Fibroblast of skin of right biceps (primary cell): Measurements from ENCODE around the gene TNRC18.
A peak's percentile ranks its signal among the peaks of the same experiment; 100 is the strongest.
"Not testable (repeated sequence)": the region's sequence is repeated elsewhere in the genome, so short reads cannot be mapped to it uniquely, and the experiment has no call there.

Source experiments
- DNase-seq: peaks from one replicate; pipeline ENCODE4 v3.0.0-alpha.2; 2013

TNRC18 gene

GRCh38 chr7:5286933-5287332 is 136.7 kb downstream of the TNRC18 start:
- DNase-seq = no peak

DNA sequence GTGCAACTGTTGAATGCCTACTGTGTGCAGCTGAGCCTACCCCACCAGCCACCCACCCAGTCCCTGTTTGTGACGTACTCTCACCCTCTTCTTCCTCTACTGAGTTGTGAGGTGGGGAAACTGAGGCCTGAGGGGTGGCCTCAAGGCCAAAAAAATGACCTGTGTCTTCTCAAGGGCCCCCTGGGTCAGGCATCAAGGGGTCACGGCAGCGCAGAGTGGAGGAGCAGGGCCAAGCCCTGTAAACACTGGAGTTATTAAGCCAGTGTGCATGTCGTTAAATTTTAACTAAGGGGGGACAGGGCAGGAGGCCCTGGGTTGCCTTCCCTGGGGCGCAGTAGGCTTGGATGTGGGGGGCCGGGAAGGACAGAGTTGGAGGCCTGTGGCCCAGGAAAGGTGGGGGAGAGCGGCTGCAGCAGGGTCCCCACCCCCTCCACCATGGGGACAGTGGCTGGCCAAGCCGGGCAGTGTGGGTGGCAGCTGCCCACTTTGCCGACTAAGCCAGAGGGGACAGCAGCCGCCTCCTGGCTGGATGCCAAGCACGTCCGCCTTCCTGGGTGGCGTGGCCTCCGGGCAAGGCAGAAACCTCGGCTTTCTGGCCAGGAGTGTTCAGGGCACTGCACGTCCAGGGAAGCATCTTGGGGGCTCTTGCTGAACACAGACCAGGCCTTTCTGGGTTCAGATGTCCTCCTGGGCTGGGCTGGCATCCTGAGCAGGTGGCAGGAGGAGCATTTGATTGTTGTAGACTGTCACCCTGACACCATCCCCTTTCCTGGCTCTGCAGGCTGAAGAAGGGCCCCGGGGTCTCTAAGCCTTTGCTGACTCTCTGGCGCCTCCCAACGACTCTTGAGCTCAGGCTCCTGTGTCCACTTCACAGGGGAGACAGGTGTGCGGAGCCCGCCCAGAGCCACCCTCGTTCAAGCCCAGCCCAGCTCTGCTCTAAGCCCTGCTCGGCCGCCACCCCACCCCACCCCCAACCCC is 139.0 kb downstream of the TNRC18 start:
- DNase-seq = no peak

- DNase-seq = no peak
Observed at GRCh38 chr7:5283421-5284303, 140.0 kb downstream of the TNRC18 start.

- DNase-seq = peak; percentile 40
Observed at GRCh38 chr7:5282543-5283316, 140.9 kb downstream of the TNRC18 start, which contains the start of gene SLC29A4. Gene SLC29A4 (plus strand): TSS chr7:5282943. CDS start chr7:5287817, 4,874 bp downstream.

DNA sequence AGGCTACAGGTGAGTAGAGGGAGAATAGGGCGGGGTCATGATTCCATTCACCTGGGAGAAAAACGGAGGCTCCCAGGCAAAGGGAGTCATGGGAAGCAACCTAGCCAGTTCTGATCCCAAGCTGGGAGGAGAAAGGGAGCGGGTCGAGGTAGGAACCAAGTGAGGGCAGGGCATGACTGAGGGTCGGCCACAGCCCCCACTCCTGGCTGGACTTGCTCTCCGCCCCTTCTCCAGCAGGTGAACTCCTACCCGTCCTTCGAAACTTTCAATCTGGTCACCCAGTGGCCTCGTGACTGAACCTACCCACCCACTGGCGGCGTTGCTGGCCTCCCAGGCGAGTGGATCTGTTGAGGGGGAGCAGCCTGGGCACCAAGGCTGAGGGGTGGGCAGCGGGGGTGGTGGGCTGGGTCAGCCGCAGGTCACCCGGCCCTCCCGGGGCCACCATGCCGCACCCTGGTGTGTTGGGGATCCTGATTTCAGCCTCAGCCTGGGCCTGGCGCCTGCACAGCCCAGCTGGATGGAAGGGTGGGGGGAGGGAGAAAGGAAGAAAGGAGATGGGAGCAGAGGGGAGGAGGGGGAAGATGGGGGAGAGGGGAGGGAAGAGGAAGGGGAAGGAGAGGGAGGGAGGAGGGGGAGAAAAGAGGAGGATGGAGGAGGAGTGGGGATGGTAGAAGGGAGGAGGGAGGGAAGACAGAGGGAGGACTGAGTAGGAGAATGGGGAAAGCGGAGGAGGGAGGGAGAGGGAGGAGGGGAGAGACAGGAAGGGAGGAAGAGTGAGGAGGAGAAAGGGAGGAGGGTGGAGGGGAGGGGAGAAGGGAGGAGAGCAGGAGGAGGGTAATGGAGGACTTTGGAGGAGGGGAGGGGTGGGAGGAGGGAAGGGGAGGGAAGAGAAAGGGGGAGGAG is 141.8 kb downstream of the TNRC18 start:
- not testable (repeated sequence) for DNase-seq

DNA sequence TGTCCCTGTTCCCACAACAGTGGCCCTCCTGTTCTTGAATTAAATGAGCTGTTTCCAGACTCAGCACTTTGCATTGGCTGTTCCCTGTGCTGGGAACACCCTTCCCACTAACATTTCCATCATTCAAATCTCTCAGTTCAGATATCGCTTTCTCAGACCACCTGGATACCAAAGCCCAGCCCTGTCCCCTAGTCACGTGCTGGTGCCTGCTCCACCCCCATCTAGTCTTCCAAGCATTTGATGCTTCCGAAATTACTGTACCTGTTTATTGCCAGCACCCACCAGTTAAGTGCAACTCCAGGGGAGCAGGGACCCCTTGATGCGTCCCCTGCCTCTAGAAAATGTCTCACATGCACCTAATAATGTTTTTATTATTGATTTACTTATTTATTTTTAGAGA is 143.9 kb downstream of the TNRC18 start:
- no peak for DNase-seq

DNA sequence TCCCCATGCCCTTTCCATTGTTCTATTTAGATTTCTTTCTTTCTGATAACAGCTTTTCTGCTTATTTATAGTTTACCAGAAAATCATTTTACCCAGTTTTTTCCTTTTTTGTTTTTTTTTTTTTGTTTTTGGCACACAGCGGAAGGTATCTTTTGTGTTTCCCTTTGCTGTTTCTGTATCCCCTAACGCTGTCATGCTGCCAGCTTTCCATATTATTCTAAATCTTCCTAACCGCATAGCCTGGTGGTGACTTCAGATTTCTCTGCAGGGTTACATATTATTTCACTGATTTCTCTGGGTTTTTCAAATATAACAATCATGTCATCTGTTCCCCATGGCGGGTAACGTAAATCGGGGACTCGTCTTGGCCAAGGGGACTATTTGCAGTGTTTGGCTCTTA is 144.9 kb downstream of the TNRC18 start:
- DNase-seq = peak; percentile 25

DNA sequence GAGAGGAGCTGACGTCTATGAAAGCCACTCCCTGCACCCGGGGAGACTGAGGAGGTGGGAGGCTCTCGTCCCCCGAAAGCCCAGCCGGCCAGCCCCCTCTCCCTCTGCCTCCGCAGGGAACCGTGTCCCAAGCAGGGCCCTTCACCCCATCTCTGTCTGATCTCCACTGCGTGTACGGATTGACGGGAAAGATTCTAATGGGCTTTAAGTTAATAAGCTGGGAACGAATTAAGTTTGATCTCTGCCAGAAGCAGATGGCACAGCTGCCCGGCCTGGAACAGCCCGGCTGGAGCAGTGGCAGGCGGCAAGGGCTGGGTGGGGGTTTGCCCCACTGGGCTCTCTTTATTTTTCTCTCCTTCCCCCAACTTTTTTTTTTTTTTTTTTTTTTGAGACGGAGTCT is 147.0 kb downstream of the TNRC18 start:
- no peak for DNase-seq

GRCh38 chr7:5276123-5276522 is 147.5 kb downstream of the TNRC18 start:
- DNase-seq = not testable (repeated sequence)

DNA sequence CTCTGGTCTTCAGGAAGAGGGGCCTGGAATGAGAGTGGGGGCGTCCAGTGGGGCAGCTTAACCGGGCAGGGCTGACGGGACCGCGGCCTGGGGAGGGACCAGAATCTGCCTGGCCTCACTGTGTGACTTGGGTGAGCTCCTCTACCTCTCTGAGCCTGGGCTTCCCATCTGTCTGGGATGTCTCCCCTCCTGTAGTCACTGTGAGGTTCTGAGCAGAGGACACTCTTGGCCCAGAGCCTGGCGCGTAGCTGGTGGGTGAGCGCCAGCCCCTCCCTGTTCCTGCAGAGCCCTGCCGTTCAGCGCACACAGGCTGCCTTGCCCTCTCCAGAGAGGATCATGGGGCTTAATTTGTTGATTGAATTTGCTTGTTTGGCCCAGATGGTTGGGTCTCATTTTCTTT is 148.1 kb downstream of the TNRC18 start:
- not testable (repeated sequence) for DNase-seq

GRCh38 chr7:5274985-5275431 is 148.6 kb downstream of the TNRC18 start:
- DNase-seq = not testable (repeated sequence)

DNA sequence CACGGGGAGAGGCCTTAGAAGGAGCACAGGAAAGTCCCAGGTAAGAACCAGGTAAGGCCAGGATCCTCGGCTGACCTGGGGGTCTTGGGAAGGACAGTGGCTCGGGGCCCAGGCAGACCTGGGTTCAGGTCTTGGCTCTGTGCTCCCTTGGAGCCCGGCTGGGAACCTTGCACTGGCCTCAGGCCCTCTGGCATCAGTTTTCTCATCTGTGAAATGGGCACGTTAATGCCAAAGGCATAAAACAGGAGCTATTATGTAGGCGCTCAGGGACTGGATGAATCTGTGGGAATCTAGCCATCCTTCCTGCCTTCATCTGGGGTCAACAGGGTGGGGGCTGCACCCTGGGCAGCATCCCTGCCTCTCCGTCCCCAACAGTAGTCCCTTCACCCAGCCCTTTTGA is 149.2 kb downstream of the TNRC18 start:
- DNase-seq = no peak

GRCh38 chr7:5273831-5274405 is 149.7 kb downstream of the TNRC18 start:
- DNase-seq = not testable (repeated sequence)

DNA sequence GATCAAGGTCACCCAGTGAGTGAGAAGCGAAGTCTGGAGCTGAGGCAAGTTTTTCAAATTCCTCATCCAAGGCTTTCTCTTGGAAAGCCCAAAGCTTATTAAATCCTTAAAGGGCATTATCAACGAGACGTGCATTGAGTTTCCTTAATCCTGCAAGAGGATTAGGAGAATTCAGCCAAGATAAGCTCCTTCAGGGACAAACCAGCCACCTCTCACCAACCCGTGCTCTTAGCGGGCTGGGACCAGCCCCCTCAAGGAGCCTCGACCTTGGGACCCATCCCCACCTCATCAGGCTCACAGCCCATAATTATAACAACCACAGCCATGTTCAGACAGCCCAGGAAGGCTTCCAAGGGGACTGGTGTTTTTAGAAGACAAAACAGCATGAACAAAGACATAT is 152.8 kb downstream of the TNRC18 start:
- DNase-seq = no peak

DNA sequence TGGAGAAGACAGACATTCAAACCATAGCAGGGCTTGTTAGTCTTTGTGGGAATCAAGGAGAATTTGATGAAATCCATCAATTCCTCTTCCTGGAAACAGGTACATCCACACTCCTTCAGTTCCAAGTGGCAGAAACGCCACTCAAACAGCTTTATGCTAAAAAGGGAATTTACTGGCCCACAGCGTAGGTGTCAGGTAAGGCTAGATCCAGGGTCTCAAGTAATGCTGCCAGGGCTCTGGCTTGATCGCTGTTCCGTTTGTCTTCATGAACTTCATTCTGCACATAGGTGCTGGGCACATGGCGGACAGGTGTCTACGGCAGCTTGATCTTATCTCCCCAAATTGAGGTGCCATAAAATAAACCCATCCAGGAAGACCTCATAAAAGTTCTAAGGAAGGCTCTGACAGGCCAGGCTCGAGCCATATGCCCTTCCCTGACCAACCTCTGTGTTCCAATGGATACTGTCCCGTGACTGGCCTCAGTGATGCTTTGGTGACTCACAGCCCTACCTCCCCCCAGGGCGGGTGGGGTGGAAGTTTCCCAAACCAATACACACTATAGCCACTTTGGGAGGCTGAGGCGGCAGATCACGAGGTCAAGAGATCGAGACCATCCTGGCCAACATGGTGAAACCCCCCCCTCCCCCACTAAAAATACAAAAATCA is 153.5 kb downstream of the TNRC18 start:
- DNase-seq = not testable (repeated sequence)

DNA sequence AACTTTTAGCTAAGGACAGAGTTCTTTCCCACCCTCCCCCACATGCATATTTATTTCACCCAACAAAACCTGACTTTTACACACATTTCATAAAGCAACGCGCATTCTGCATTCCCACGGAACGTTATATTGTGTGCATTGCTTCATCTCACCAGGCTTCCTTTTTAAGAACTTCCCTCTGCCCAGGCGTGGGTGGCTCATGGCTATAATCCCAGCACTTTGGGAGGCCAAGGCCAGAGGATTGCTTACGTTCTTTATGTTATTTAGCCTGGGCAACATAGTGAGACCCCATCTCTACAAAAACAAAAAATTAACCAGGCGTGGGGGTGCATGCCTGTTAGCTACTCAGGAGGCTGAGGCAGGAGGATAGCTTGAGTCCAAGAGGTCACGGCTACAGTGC is 155.8 kb downstream of the TNRC18 start:
- DNase-seq = not testable (repeated sequence)

- DNase-seq = no peak
Observed at GRCh38 chr7:5266191-5267028, 157.2 kb downstream of the TNRC18 start.

GRCh38 chr7:5265320-5266190 is 158.1 kb downstream of the TNRC18 start:
- DNase-seq = no peak
